Fibroblast of lung (primary cell): ENCODE data around the gene KRT2. TPM values are rescaled to one million over a fixed set of nuclear protein-coding genes. Genes with fewer than 3 reads are reported as not detected.

Experiments used
- DNase-seq, 2 donors: peaks; one replicate each; pipeline versions ENCODE4 v3.0.0 to v3.0.0-alpha.2; 2010; ENCODE audit warnings: low read depth in 2 of 2
- H2AFZ ChIP-seq: 2 replicates; pipeline ENCODE4 v1.5.1; 2012; ENCODE audit warnings: low read length, control low read depth, inconsistent platforms
- H3K27ac ChIP-seq: 2 replicates; pipeline ENCODE4 v1.5.1; 2011; ENCODE audit warnings: low read length, control low read depth; ENCODE audit not compliant: insufficient read depth
- H3K27me3 ChIP-seq: 2 replicates; pipeline ENCODE4 v1.5.1; 2011; ENCODE audit warnings: mild to moderate bottlenecking, low read length; ENCODE audit not compliant: control insufficient read depth, insufficient read depth
- H3K36me3 ChIP-seq: 2 replicates; pipeline ENCODE4 v1.5.1; 2011; ENCODE audit warnings: low read length; ENCODE audit not compliant: control insufficient read depth, insufficient read depth
- H3K4me1 ChIP-seq: 2 replicates; pipeline ENCODE4 v1.5.1; 2011; ENCODE audit warnings: low read length; ENCODE audit not compliant: control insufficient read depth, insufficient read depth; ENCODE audit errors: extremely low read depth
- H3K4me2 ChIP-seq: 2 replicates; pipeline ENCODE4 v1.5.1; 2011; ENCODE audit warnings: low read length, control low read depth; ENCODE audit not compliant: insufficient read depth; ENCODE audit errors: extremely low read depth
- H3K4me3 ChIP-seq, 4 experiments: fragments of 200-600 bp in 1 of 4; sonication (generic) in 1 of 4; replicated peaks in 1 of 4; 2 replicates each; pipeline ENCODE4 v1.5.1; 2011 to 2016; ENCODE audit warnings: low read length in 4 of 4, low read depth in 3 of 4, mild to moderate bottlenecking in 3 of 4, control low read depth in 2 of 4, inconsistent platforms in 1 of 4, mixed read lengths in 1 of 4; ENCODE audit not compliant: insufficient read depth in 1 of 4; ENCODE audit errors: control extremely low read depth in 1 of 4
- H3K79me2 ChIP-seq: 2 replicates; pipeline ENCODE4 v1.5.1; 2012; ENCODE audit warnings: mild to moderate bottlenecking, low read length, inconsistent platforms; ENCODE audit not compliant: control insufficient read depth, insufficient read depth
- H3K9ac ChIP-seq: 2 replicates; pipeline ENCODE4 v1.5.1; 2011; ENCODE audit warnings: mild to moderate bottlenecking, low read length, control low read depth; ENCODE audit not compliant: insufficient read depth
- H3K9me3 ChIP-seq: 2 replicates; pipeline ENCODE4 v1.5.1; 2012; ENCODE audit warnings: low read depth, low read length; ENCODE audit not compliant: control insufficient read depth, insufficient read depth
- H4K20me1 ChIP-seq: 2 replicates; pipeline ENCODE4 v1.5.1; 2011; ENCODE audit warnings: low read length; ENCODE audit not compliant: control insufficient read depth, insufficient read depth; ENCODE audit errors: extremely low read depth
- EZH2 ChIP-seq: IDR thresholded peaks from 2 replicates; pipeline ENCODE4 v1.5.1; 2012; ENCODE audit warnings: low read length, control low read depth, mild to moderate bottlenecking; ENCODE audit errors: missing control alignments
- polyA plus RNA-seq, 2 donors: library from polyadenylated mRNA; depleted of rRNA in 1 of 2; stranded (reverse) in 1 of 2; unstranded in 1 of 2; fragments of >200 nt; gene quantifications; 2 replicates each; pipeline ENCODE4 v1.2.1, GENCODE V29; 2011 to 2012; ENCODE audit warnings: missing spikeins in 1 of 2
- total RNA-seq: library from RNA; depleted of rRNA; stranded (reverse); fragments of >200 nt; gene quantifications from 2 replicates; pipeline ENCODE4 v1.2.1, GENCODE V29; 2014
- TF ChIP-seq, protein P1 (sequence below), 2 donors: IDR thresholded peaks in 1 of 2; conservative IDR thresholded peaks in 1 of 2; 1 replicate in 1 of 2; 2 replicates in 1 of 2; pipeline ENCODE4 v1.5.1; 2011 to 2012; ENCODE audit warnings: low read length in 2 of 2, control low read depth in 1 of 2, inconsistent platforms in 1 of 2, low read depth in 1 of 2, mild to moderate bottlenecking in 1 of 2

KRT2 gene
- total and polyA plus RNA-seq, 2 donors (not counting 1 experiment from before 2014, with no cell fraction given) = not detected

DNA sequence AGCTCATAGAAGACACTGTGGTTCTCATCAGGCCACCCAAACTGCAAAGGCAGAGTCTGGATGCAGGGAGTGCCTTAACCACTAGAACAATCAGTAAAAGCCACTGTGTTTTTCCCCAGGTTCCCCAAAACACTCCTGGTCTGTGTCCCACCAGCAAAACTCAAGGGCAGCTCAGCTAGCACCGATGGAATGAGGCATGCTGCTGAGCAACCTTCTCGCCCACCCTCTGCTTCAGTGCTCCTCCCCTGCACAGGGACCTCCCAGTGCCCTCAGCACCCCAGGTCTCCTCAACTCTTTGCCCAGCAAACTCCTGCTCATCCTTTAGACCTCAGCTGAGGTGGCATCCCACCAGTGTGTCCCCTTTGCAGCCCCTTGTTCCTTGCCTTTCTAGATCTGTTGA is 47.4 kb upstream of the KRT2 start:
- H3K27me3 ChIP-seq = no peaks in the 10 kb centered on the region
- DNase-seq = no peak

DNA sequence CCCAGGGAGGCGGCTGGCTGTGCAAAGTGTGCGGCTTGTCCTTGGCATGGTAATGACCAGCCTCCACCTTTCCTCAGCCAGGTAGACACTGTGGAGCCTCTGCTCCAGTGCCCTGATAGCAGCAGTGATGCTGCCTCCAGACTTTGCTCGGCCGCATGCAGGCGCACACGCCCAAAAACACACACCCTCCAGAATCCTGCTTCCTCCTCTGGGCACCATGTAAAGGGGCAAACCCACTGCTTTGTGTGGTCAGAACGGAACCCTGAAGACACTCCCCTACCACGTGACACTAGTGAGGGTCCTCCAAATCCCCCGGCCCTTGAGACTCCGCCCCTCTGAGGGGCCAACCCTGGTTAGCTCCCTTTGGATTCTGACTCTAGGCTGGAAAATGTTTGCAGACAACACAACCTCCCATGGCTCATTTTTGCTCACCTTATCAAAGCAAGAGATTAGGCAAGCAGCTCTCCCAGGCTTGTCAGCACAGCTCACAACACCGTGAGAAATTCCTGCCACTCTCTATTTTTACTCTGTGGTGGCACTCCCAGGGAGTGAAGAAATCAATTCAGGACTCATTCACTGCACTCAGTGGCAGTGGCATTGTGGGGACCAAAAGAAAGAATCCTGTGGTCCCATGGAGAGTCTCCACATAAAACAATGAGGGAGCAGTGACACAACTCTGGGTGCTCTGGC is 46.8 kb upstream of the KRT2 start:
- H3K27ac ChIP-seq = no peak overlapping the region
- no peaks in the 10 kb centered on the region for H3K79me2 ChIP-seq
- no peaks in the 10 kb centered on the region for H3K4me1 ChIP-seq
- no peaks in the 10 kb centered on the region for H3K36me3 ChIP-seq
- H3K4me2 ChIP-seq = no peak overlapping the region
- TF ChIP-seq EZH2 = no peak
- no peaks in the 10 kb centered on the region for H3K9me3 ChIP-seq
- H3K4me3 ChIP-seq = no peak overlapping the region
- H3K9ac ChIP-seq = no peak overlapping the region
- no peaks in the 10 kb centered on the region for H3K27me3 ChIP-seq
- no peak overlapping the region for H2AFZ ChIP-seq
- H4K20me1 ChIP-seq = no peaks in the 10 kb centered on the region
- DNase-seq = no peak

More for the DNA sequence above, 47.4 kb upstream of the KRT2 start:
- Histone ChIP-seq H2AFZ (no peak overlapping the region), H3K36me3 (no peaks in the 10 kb centered on the region), H3K4me2 (no peak overlapping the region), H3K27ac (no peak overlapping the region), H3K4me3 (no peak overlapping the region), H3K9ac (no peak overlapping the region), H4K20me1 (no peaks in the 10 kb centered on the region), H3K4me1 (no peaks in the 10 kb centered on the region), H3K79me2 (no peaks in the 10 kb centered on the region), H3K9me3 (no peaks in the 10 kb centered on the region)
- TF ChIP-seq EZH2 = no peak
- TF ChIP-seq, protein P1, sequence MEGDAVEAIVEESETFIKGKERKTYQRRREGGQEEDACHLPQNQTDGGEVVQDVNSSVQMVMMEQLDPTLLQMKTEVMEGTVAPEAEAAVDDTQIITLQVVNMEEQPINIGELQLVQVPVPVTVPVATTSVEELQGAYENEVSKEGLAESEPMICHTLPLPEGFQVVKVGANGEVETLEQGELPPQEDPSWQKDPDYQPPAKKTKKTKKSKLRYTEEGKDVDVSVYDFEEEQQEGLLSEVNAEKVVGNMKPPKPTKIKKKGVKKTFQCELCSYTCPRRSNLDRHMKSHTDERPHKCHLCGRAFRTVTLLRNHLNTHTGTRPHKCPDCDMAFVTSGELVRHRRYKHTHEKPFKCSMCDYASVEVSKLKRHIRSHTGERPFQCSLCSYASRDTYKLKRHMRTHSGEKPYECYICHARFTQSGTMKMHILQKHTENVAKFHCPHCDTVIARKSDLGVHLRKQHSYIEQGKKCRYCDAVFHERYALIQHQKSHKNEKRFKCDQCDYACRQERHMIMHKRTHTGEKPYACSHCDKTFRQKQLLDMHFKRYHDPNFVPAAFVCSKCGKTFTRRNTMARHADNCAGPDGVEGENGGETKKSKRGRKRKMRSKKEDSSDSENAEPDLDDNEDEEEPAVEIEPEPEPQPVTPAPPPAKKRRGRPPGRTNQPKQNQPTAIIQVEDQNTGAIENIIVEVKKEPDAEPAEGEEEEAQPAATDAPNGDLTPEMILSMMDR (conservative IDR thresholded peaks at IDR 0.05 in 1 of 2, IDR thresholded peaks at IDR 0.05 in 1 of 2; ENCODE audit: low read depth in 1 of 2, low read length in 2 of 2) = no peak

DNA sequence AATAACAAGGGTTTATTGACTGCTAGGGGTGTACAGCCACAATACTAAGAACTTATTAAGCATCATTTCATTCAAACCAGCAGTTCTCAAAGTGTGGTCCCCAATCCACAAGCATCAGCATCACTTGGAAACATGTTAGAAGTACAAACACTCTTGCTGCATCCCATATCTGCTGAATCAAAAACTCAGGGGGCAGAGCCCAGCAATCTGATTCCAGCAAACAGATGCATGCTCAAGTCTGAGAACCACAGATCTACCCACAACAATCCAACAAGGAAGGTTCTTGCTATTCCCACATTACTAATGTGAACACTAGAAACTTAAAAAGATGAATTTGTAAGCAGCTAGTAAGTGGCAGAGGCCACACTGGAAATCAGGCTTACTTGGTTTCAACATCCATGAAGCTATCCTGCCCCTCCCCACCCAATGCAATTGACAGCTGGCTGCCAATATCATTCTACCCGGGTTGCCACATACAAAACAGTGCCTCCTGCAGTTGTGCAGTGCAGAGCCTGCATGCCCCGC is 45.1 kb upstream of the KRT2 start:
- TF ChIP-seq, protein P1 (conservative IDR thresholded peaks at IDR 0.05 in 1 of 2, IDR thresholded peaks at IDR 0.05 in 1 of 2; ENCODE audit: low read depth in 1 of 2, low read length in 2 of 2) = no peak
- TF ChIP-seq EZH2 = no peak

More for the DNA sequence above, 45.1 kb upstream of the KRT2 start:
- H3K9ac ChIP-seq = no peak overlapping the region
- H3K4me1 ChIP-seq = no peaks in the 10 kb centered on the region
- no peaks in the 10 kb centered on the region for H4K20me1 ChIP-seq
- no peak for DNase-seq
- H3K4me2 ChIP-seq = no peak overlapping the region
- H3K27ac ChIP-seq = no peak overlapping the region
- H3K9me3 ChIP-seq = no peaks in the 10 kb centered on the region
- H3K79me2 ChIP-seq = no peaks in the 10 kb centered on the region
- H3K27me3 ChIP-seq = peaks cover 9% of the 10 kb centered on the region
- no peaks in the 10 kb centered on the region for H3K36me3 ChIP-seq
- H2AFZ ChIP-seq = no peak overlapping the region
- no peak overlapping the region for H3K4me3 ChIP-seq
